Measurements from ENCODE around the gene KPNB1. TPM values are rescaled to one million over a fixed set of nuclear protein-coding genes. Genes with fewer than 3 reads are reported as not detected.
A peak's percentile ranks its signal among the peaks of the same experiment; 100 is the strongest.

The KPNB1 gene
- total and polyA plus RNA-seq, 10 of the 15 experiments (the other 5 are each of a cell fraction or from before 2014, with no cell fraction given) = 67.8 to 525 (median 246) TPM

GRCh38 chr17:47663912-47664623, 14.3 kb downstream of the KPNB1 start:
- no peaks in the 10 kb centered on the region for H3K9me3 ChIP-seq (replicated peaks; ENCODE audit: control insufficient read depth, insufficient read depth, low read length)
- BruUV-seq (replicated peaks) = no TSS peak
- no peaks in the 10 kb centered on the region for H3K27me3 ChIP-seq (replicated peaks in 1 of 2; ENCODE audit: control insufficient read depth in 2 of 2, insufficient read depth in 2 of 2, low read length in 1 of 2)
- intact Hi-C loops (cut with micrococcal nuclease; ENCODE audit: unreplicated experiment) = loop anchor here (2.0 kb wide), 1 partner anchor 139 kb away; no protein-coding TSS in a partner anchor
- in situ Hi-C loops (cut with MboI) = no loop called here
- no peaks in the 10 kb centered on the region; the same call in none of the 2 replicates for H4K20me1 ChIP-seq (ENCODE audit: control insufficient read depth, insufficient read depth)
- H3K4me3 ChIP-seq = 0 out of 2 replicates have a peak overlapping the region, but pooled peaks have one; percentile 35
- no peak overlapping the region for H2AFZ ChIP-seq (ENCODE audit: control insufficient read depth, low read depth, low read length)
- SMC1A ChIA-PET (ENCODE audit: uncharacterized antibody, unreplicated experiment) = interaction anchor here (0.6 to 3.3 kb wide), 28 partner anchors 9 to 536 kb away, joined by 3 to 20 read pairs (median 4); partner anchors contain the start of genes KPNB1 and TBX21
- RAD21 ChIA-PET (ENCODE audit: unreplicated experiment) = interaction anchor here (0.5 to 2.8 kb wide), 15 partner anchors 13 to 277 kb away, joined by 3 to 21 read pairs (median 5); partner anchors contain the start of genes KPNB1 and PNPO
- DNase-seq (ENCODE audit: low read depth, low spot score) (peak; percentile 41), FAIRE-seq (peak; percentile 99), ATAC-seq (peak; percentile 84)
- peak overlapping the region; percentile 72 for H3K4me2 ChIP-seq (ENCODE audit: control insufficient read depth, insufficient read depth)
- peaks cover 31% of the 10 kb centered on the region for H3K79me2 ChIP-seq (ENCODE audit: control insufficient read depth, insufficient read depth, low read length)
- H3K27ac ChIP-seq (ENCODE audit: control insufficient read depth, insufficient read depth) = peak overlapping the region; percentile 50
- WGBS (ENCODE audit: insufficient coverage, insufficient replicate concordance, low lambda C conversion rate, missing lambda C conversion rate) = 11% methylated on average over 6 of the region's 6 CpGs
- peaks cover 20 to 66% of the 10 kb centered on the region in 2 experiments for H3K36me3 ChIP-seq (ENCODE audit: control insufficient read depth in 2 of 2, insufficient read depth in 2 of 2, low read length in 1 of 2)
- CTCF ChIA-PET = interaction anchor here (0.6 to 7.3 kb wide), 35 partner anchors 10 to 719 kb away, joined by 3 to 75 read pairs (median 4); partner anchors contain the start of genes KPNB1, OSBPL7, SCRN2 and TBKBP1
- POLR2A ChIA-PET = interaction anchor here (0.6 to 2.7 kb wide), 9 partner anchors 10 to 58 kb away, joined by 3 to 18 read pairs (median 4); partner anchors contain the start of gene KPNB1
- no peak overlapping the region for H3K9ac ChIP-seq (ENCODE audit: control insufficient read depth, insufficient read depth, low read length)
- H3K4me1 ChIP-seq (ENCODE audit: control insufficient read depth, insufficient read depth, low read length) = peaks cover 32% of the 10 kb centered on the region
- TF ChIP-seq IRF5 (IDR thresholded peaks at IDR 0.05; ENCODE audit: borderline replicate concordance) = no peak
- peak; percentile 92 for TF ChIP-seq PAX5 (IDR thresholded peaks at IDR 0.05; ENCODE audit: borderline replicate concordance, low read depth, low read length)
- TF ChIP-seq CHD1 (IDR thresholded peaks at IDR 0.05; ENCODE audit: low read depth, low read length) = no peak
- TF ChIP-seq PKNOX1 (IDR thresholded peaks at IDR 0.05) = peak; percentile 50; the same call in 1 of the 2 replicates
- no peak; the same call in 1 of the 2 replicates for TF ChIP-seq SMARCA5 (IDR thresholded peaks at IDR 0.05)
- peak; percentile 55 for TF ChIP-seq RAD21 (IDR thresholded peaks at IDR 0.05; ENCODE audit: insufficient read depth, low read depth, low read length)
- TF ChIP-seq STAT3 (IDR thresholded peaks at IDR 0.05; ENCODE audit: low read depth, low read length) = no peak
- TF ChIP-seq FOXM1 (IDR thresholded peaks at IDR 0.05; ENCODE audit: low read depth, low read length) = peak; percentile 28; the same call in 1 of the 2 replicates
- no peak for TF ChIP-seq ESRRA (IDR thresholded peaks at IDR 0.05; ENCODE audit: low read length)
- TF ChIP-seq ASH2L (IDR thresholded peaks at IDR 0.05; ENCODE audit: borderline replicate concordance, low read depth) = no peak
- no peak for TF ChIP-seq IRF3 (IDR thresholded peaks at IDR 0.05)
- TF ChIP-seq USF2 (IDR thresholded peaks at IDR 0.05; ENCODE audit: borderline replicate concordance, low read depth, low read length) = no peak
- no peak for TF ChIP-seq NFIC (IDR thresholded peaks at IDR 0.05; ENCODE audit: low read depth, low read length)
- TF ChIP-seq ZNF687 (IDR thresholded peaks at IDR 0.05) = no peak

All from GM12878 (cell line).